ENCODE results near the gene HEMGN. TPM values are rescaled to one million over a fixed set of nuclear protein-coding genes. Genes with fewer than 3 reads are reported as not detected.
"Not testable (repeated sequence)": the region's sequence is repeated elsewhere in the genome, so short reads cannot be mapped to it uniquely, and the experiment has no call there.

The HEMGN gene
- total and polyA plus RNA-seq, 12 donors: 0.11 to 1.1 (median 0.19) TPM; not detected in 8

GRCh38 chr9:97979788-97980478 lies 42.0 kb upstream of the HEMGN start:
- Histone ChIP-seq H3K4me1 (peaks cover 0 to 33% (median 23%) of the 10 kb centered on the region in 9 donors), H3K27ac (peak overlapping the region in 1 of 10 donors; percentile 51), H3K36me3 (no peaks in the 10 kb centered on the region), H3K9me3 (peaks cover 0 to 1% (median 0%) of the 10 kb centered on the region in 11 donors), H3K4me3 (no peak overlapping the region), H3K27me3 (no peaks in the 10 kb centered on the region)
- ATAC-seq (no peak), DNase-seq (no peak)
- intact Hi-C loops (cut with DNase I): loop anchor here in 6 of 10 donors (2.0 to 10.0 kb wide), 6 partner anchors 37 to 277 kb away; partner anchors contain the start of gene TBC1D2 (in 1 of the 6)
- no peak for TF ChIP-seq CTCF (IDR thresholded peaks at IDR 0.05)
- WGBS, 2 donors: 81 to 82% methylated on average over 7 of the region's 7 CpGs

- ATAC-seq: no peak
- no peak for DNase-seq
- intact Hi-C loops (cut with DNase I): no loop called here
- no peak overlapping the region for H3K4me3 ChIP-seq
- peaks cover 0 to 9% (median 0%) of the 10 kb centered on the region in 7 donors for H3K27me3 ChIP-seq
- no peak for TF ChIP-seq CTCF (IDR thresholded peaks at IDR 0.05)
- H3K36me3 ChIP-seq: no peaks in the 10 kb centered on the region
- 83 to 94% methylated on average over 3 of the region's 3 CpGs for WGBS, 2 donors
- no peak overlapping the region for H3K27ac ChIP-seq
- H3K4me1 ChIP-seq: peaks cover 0 to 33% (median 23%) of the 10 kb centered on the region in 9 donors
- peaks cover 0 to 8% (median 0%) of the 10 kb centered on the region in 11 donors for H3K9me3 ChIP-seq
These were observed 40.6 kb upstream of the HEMGN start for GRCh38 chr9:97978371-97979130.

GRCh38 chr9:97976633-97977032 lies 38.7 kb upstream of the HEMGN start:
- ATAC-seq; H3K9me3 ChIP-seq; H3K4me3 ChIP-seq; DNase-seq; intact Hi-C loops (cut with DNase I); H3K27ac ChIP-seq; H3K36me3 ChIP-seq: not testable (repeated sequence)
- peaks cover 0 to 20% (median 13%) of the 10 kb centered on the region in 9 donors for H3K4me1 ChIP-seq
- peaks cover 0 to 20% (median 0%) of the 10 kb centered on the region in 7 donors for H3K27me3 ChIP-seq
- WGBS, 2 donors: 92% methylated on average over 10 of the region's 10 CpGs

GRCh38 chr9:97975376-97975775 lies 37.4 kb upstream of the HEMGN start:
- intact Hi-C loops (cut with DNase I): no loop called here
- ATAC-seq: no peak

More at GRCh38 chr9:97975376-97975775, 37.4 kb upstream of the HEMGN start:
- no peak overlapping the region for H3K27ac ChIP-seq
- peaks cover 0 to 20% (median 0%) of the 10 kb centered on the region in 7 donors for H3K27me3 ChIP-seq
- peaks cover 0 to 8% (median 0%) of the 10 kb centered on the region in 11 donors for H3K9me3 ChIP-seq
- DNase-seq: no peak
- H3K4me1 ChIP-seq: peaks cover 0 to 7% (median 2%) of the 10 kb centered on the region in 9 donors
- 66 to 78% methylated on average over 1 of the region's 1 CpG for WGBS, 2 donors
- H3K4me3 ChIP-seq: no peak overlapping the region
- TF ChIP-seq CTCF (IDR thresholded peaks at IDR 0.05): no peak
- no peaks in the 10 kb centered on the region for H3K36me3 ChIP-seq

All from heart right ventricle (tissue), 16 donors.